D721Med (cell line): ENCODE data around the gene NCEH1.
"Not testable (repeated sequence)": the region's sequence is repeated elsewhere in the genome, so short reads cannot be mapped to it uniquely, and the experiment has no call there.

Experiments used
- DNase-seq: peaks from one replicate; pipeline ENCODE4 v3.0.0; 2011; ENCODE audit warnings: low spot score; ENCODE audit not compliant: insufficient read length
- FAIRE-seq: peaks from 2 replicates; lab custom pipeline; 2011; peaks lifted over from hg19 to GRCh38; lab: Jason Lieb, UNC
- TF ChIP-seq, protein P1 (sequence below): IDR thresholded peaks from 2 replicates; pipeline ENCODE4 v1.5.1; 2012; ENCODE audit warnings: mild to moderate bottlenecking, control low read depth; ENCODE audit not compliant: insufficient read depth; ENCODE audit errors: missing control alignments

The NCEH1 gene

DNA sequence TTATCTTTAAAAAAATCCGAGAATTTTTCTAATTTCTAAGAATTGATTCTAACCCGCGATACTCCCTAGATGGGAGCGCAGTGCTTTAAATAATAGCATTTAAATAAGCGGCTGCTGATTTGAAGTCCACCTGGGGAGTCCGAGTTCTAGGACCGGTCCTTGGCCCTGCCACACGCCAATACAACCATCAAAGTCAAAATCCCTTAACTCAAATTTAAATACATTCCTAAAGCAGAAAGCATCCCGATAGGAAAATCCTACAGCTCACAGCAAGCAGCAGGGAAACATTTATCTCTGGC, 39.2 kb upstream of the NCEH1 start:
- DNase-seq, result no peak
- no peak for FAIRE-seq

DNA sequence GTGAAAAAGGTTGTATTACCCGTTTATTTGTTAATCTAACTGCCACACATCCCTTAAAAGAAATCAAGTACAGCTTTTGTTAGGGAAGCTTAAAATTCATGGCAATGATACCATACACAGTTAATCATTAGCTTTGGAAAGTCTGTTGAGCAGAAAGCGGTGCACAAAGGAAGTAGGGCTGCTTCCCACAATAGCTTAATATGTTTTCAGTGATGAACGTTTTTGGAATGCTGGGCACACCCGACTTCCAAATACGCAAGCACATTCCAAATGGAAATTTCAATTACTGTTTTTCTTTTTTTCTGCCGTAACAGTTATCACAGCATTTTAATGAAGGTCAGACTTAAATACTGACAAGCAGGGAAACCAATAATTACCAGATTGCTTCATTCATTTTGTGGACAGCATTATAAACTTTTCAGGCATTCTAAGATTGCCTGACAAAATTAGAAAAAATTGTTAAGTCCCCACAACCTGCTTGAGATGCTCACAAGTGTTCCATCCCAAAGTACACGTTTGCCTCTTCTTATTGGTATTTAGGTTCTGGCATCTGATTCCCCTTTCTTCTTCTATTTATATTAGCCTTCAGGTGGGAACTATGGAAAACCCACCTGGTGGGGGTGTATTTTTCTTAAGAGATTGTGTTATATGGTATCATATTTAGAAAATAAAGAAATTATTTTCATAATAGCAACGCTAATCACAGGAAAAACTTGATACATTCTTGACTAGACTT, 38.5 kb upstream of the NCEH1 start:
- peak; percentile 29 for FAIRE-seq
- TF ChIP-seq, protein P1, sequence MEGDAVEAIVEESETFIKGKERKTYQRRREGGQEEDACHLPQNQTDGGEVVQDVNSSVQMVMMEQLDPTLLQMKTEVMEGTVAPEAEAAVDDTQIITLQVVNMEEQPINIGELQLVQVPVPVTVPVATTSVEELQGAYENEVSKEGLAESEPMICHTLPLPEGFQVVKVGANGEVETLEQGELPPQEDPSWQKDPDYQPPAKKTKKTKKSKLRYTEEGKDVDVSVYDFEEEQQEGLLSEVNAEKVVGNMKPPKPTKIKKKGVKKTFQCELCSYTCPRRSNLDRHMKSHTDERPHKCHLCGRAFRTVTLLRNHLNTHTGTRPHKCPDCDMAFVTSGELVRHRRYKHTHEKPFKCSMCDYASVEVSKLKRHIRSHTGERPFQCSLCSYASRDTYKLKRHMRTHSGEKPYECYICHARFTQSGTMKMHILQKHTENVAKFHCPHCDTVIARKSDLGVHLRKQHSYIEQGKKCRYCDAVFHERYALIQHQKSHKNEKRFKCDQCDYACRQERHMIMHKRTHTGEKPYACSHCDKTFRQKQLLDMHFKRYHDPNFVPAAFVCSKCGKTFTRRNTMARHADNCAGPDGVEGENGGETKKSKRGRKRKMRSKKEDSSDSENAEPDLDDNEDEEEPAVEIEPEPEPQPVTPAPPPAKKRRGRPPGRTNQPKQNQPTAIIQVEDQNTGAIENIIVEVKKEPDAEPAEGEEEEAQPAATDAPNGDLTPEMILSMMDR, result no peak
- DNase-seq, result no peak

More for the DNA sequence above, 39.2 kb upstream of the NCEH1 start:
- TF ChIP-seq, protein P1, result no peak

DNA sequence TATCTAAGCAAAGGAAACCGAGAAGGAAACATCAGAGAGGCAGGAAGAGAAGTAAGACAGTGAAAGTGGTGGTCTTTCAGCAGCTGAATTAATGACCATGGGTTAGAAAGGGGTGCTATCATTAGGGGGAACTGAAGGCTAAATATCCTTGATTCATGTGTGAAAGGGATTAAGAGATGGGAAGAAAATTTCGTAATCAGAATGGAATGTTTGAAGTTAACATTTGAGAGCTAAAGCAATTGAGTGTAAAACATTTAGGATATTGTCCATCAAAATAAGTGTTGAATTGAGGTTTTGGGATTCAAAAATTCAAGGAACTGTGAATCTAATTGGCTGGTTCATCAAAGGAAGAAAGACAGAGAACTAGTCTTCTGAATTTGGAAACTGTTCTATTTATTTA, 35.6 kb upstream of the NCEH1 start:
- TF ChIP-seq, protein P1, result no peak
- FAIRE-seq (no peak), DNase-seq (no peak)

DNA sequence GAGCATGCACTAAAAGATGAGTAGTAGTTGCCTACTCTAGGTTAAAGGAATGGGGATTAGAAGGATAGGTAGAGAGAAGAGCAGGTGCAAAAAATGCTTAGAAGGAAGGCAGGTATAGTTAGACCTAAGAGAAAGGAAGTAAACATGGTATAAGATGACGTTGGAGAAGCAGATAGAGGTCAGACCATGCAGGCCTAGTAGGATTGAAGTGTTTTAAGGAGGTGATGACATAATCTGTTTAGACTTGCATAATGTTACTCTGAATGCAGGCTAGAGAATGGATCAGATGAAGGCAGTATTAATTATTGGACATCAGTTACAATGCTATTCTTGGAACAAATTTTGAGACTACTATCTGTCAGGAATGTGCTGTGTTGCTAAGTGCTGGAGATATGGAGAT, 28.6 kb upstream of the NCEH1 start:
- TF ChIP-seq, protein P1, result no peak
- DNase-seq (no peak), FAIRE-seq (no peak)

DNA sequence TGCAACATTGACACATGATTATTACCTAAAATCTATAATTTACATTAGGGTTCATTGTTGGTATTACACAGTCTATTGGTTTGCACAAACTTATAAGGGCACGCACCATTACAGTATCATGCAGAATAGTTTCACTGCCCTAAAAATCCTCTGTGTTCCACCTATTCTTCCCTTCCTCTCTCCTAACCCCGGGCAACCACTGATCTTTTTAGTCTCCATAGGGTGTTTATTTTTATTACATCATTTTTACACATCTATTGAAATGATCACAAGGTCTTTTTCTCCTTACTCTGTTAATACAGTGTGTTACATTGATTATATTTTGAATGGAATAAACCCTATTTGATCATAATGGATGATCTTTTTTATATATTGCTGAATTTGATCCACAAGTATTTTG, 24.1 kb upstream of the NCEH1 start:
- FAIRE-seq, result no peak
- TF ChIP-seq, protein P1, result no peak
- no peak for DNase-seq

DNA sequence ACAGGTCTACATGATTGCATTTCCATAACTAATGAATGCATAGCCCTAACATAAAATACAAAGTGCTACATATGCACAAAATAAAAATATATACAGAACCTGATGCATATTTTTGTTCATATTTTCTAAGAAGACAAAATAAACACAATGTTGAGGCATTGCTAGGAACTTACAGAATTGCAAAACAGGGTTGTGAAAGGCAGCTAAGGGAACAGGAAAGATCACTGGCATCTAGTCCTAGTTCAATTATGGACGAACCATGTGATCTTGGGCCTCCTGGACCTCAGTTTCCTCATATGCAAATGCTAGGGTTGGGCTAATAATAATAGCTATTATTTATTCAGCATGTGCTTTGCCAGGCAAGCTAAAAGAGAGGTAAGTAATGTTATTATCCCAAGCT, 15.5 kb upstream of the NCEH1 start:
- TF ChIP-seq, protein P1, result no peak
- FAIRE-seq (no peak), DNase-seq (no peak)

DNA sequence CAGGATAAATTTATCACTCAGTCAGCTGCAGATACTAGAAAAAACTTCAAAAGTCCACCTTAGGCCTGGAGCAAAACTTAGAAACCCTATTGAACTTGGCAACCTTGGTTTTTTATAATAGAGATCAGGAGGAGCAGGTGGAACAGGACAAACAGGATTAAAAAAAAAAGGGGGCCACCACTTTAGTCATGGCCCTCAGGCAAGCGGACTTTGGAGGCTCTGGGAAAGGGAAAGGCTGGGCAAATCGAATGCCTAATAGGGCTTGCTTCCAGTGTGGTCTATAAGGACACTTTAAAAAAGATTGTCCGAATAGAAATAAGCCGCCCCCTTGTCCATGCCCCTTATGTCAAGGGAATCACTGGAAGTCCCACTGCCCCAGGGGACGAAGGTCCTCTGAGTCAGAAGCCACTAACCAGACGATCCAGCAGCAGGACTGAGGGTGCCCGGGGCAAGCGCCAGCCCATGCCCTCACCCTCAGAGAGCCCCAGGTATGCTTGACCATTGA, 11.7 kb upstream of the NCEH1 start:
- not testable (repeated sequence) for FAIRE-seq

More for the DNA sequence above, 11.7 kb upstream of the NCEH1 start:
- DNase-seq, result not testable (repeated sequence)
